Measurements from ENCODE around the gene PTGES2. TPM values are rescaled to one million over a fixed set of nuclear protein-coding genes. Genes with fewer than 3 reads are reported as not detected.

PTGES2 gene
- polyA plus RNA-seq, 1 donor from 2014 or later: 55.9 TPM

DNA sequence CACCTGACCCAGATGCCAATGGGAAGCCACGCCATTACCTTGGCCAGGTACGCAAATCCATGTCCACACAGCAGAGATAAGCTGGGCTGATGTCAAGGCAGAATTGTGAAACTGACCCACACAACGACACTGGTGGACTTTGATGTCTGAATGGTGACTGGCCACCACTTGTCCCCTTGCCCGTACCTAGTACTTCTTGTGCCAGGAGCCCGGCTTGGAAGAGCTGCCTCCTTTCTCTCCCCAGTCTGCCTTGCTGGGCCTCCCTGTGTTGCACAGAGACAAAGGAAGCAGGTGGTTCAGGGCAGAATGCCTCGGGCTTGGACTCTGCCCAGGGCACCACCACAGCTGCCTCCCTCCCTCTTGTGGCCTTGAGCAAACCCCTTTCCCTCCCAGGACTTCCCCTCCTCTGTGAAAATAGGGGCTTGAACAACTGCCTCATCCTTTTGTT lies 23.3 kb downstream of the PTGES2 start:
- H3K36me3 ChIP-seq (ENCODE audit: insufficient read depth, low read length): no peaks in the 10 kb centered on the region
- no peaks in the 10 kb centered on the region for H3K79me2 ChIP-seq (replicated peaks; ENCODE audit: insufficient read depth, low read length)
- no peaks in the 10 kb centered on the region for H3K27me3 ChIP-seq (ENCODE audit: insufficient read depth, low read depth, low read length)
- H4K20me1 ChIP-seq (ENCODE audit: insufficient read depth): no peaks in the 10 kb centered on the region
- no peak overlapping the region for H3K4me3 ChIP-seq (ENCODE audit: low read length)
- no peak overlapping the region for H3K4me2 ChIP-seq (ENCODE audit: low read length)
- H3K9me2 ChIP-seq (ENCODE audit: insufficient read depth, low read length): no peaks in the 10 kb centered on the region
- no peak overlapping the region for H3K9ac ChIP-seq (ENCODE audit: low read length)
- H2AFZ ChIP-seq (ENCODE audit: low read depth, low read length): no peak overlapping the region
- TF ChIP-seq MXI1 (conservative IDR thresholded peaks at IDR 0.05; ENCODE audit: poor library complexity, severe bottlenecking) (no peak), EZH2 (IDR thresholded peaks at IDR 0.05; ENCODE audit: borderline replicate concordance, insufficient read depth, low read length, poor library complexity, severe bottlenecking) (no peak), REST (IDR thresholded peaks at IDR 0.05; ENCODE audit: borderline replicate concordance) (no peak), TAF1 (IDR thresholded peaks at IDR 0.05; ENCODE audit: low read depth) (no peak), RAD21 (conservative IDR thresholded peaks at IDR 0.05) (no peak), POLR2AphosphoS5 (IDR thresholded peaks at IDR 0.05) (no peak), EP300 (conservative IDR thresholded peaks at IDR 0.05; ENCODE audit: poor library complexity, severe bottlenecking) (no peak)
- TF ChIP-seq, protein P1, sequence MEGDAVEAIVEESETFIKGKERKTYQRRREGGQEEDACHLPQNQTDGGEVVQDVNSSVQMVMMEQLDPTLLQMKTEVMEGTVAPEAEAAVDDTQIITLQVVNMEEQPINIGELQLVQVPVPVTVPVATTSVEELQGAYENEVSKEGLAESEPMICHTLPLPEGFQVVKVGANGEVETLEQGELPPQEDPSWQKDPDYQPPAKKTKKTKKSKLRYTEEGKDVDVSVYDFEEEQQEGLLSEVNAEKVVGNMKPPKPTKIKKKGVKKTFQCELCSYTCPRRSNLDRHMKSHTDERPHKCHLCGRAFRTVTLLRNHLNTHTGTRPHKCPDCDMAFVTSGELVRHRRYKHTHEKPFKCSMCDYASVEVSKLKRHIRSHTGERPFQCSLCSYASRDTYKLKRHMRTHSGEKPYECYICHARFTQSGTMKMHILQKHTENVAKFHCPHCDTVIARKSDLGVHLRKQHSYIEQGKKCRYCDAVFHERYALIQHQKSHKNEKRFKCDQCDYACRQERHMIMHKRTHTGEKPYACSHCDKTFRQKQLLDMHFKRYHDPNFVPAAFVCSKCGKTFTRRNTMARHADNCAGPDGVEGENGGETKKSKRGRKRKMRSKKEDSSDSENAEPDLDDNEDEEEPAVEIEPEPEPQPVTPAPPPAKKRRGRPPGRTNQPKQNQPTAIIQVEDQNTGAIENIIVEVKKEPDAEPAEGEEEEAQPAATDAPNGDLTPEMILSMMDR (IDR thresholded peaks at IDR 0.05; ENCODE audit: poor library complexity, severe bottlenecking): no peak
- H3F3A ChIP-seq (ENCODE audit: insufficient read depth, low read length, poor library complexity, severe bottlenecking): no peaks in the 10 kb centered on the region
- no peaks in the 10 kb centered on the region for H3K9me3 ChIP-seq (ENCODE audit: low read length)
- H3K27ac ChIP-seq (ENCODE audit: low read length): no peak overlapping the region

- Histone ChIP-seq H3K27ac (ENCODE audit: low read length) (no peak overlapping the region), H3K79me2 (replicated peaks; ENCODE audit: insufficient read depth, low read length) (no peaks in the 10 kb centered on the region)
- TF ChIP-seq EP300 (conservative IDR thresholded peaks at IDR 0.05; ENCODE audit: poor library complexity, severe bottlenecking): no peak
- no peak for TF ChIP-seq REST (IDR thresholded peaks at IDR 0.05; ENCODE audit: borderline replicate concordance)
- TF ChIP-seq MXI1 (conservative IDR thresholded peaks at IDR 0.05; ENCODE audit: poor library complexity, severe bottlenecking): no peak
- TF ChIP-seq, protein P1 (IDR thresholded peaks at IDR 0.05; ENCODE audit: poor library complexity, severe bottlenecking): peak; percentile 19
These were observed 24.0 kb downstream of the PTGES2 start for GRCh38 chr9:128103589-128103962.

More at GRCh38 chr9:128103589-128103962, 24.0 kb downstream of the PTGES2 start:
- Histone ChIP-seq H3K4me3 (ENCODE audit: low read length) (no peak overlapping the region), H3K9me3 (ENCODE audit: low read length) (no peaks in the 10 kb centered on the region), H3K9me2 (ENCODE audit: insufficient read depth, low read length) (no peaks in the 10 kb centered on the region), H3K9ac (ENCODE audit: low read length) (no peak overlapping the region), H3K4me2 (ENCODE audit: low read length) (no peak overlapping the region), H3K36me3 (ENCODE audit: insufficient read depth, low read length) (no peaks in the 10 kb centered on the region), H4K20me1 (ENCODE audit: insufficient read depth) (no peaks in the 10 kb centered on the region), H3F3A (ENCODE audit: insufficient read depth, low read length, poor library complexity, severe bottlenecking) (no peaks in the 10 kb centered on the region), H2AFZ (ENCODE audit: low read depth, low read length) (no peak overlapping the region), H3K27me3 (ENCODE audit: insufficient read depth, low read depth, low read length) (no peaks in the 10 kb centered on the region)

Measured in neural cell (in vitro differentiated cells).